ENCODE measurements around the gene ITIH4.

The ITIH4 gene

GRCh38 chr3:52877085-52877484, 46.6 kb upstream of the ITIH4 start:
- TF ChIP-seq USF1 (IDR thresholded peaks at IDR 0.05) (no peak), CREB1 (IDR thresholded peaks at IDR 0.05; ENCODE audit: low read depth) (no peak), FOXM1 (IDR thresholded peaks at IDR 0.05; ENCODE audit: borderline replicate concordance, low read depth) (no peak), TCF12 (IDR thresholded peaks at IDR 0.05; ENCODE audit: low read depth) (no peak), CEBPB (IDR thresholded peaks at IDR 0.05) (no peak), EP300 (IDR thresholded peaks at IDR 0.05; ENCODE audit: borderline replicate concordance) (no peak)

GRCh38 chr3:52874864-52875587, 44.6 kb upstream of the ITIH4 start:
- TF ChIP-seq CREB1 (IDR thresholded peaks at IDR 0.05; ENCODE audit: low read depth): no peak
- TF ChIP-seq ZBTB7A (IDR thresholded peaks at IDR 0.05; ENCODE audit: low read depth): no peak
- no peak for TF ChIP-seq YY1 (IDR thresholded peaks at IDR 0.05; ENCODE audit: low read depth)
- no peak for TF ChIP-seq USF1 (IDR thresholded peaks at IDR 0.05)
- TF ChIP-seq TAF1 (IDR thresholded peaks at IDR 0.05; ENCODE audit: low read depth): no peak
- TF ChIP-seq TEAD4 (IDR thresholded peaks at IDR 0.05): no peak
- TF ChIP-seq EP300 (IDR thresholded peaks at IDR 0.05; ENCODE audit: borderline replicate concordance): no peak
- TF ChIP-seq, protein P1, sequence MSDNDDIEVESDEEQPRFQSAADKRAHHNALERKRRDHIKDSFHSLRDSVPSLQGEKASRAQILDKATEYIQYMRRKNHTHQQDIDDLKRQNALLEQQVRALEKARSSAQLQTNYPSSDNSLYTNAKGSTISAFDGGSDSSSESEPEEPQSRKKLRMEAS (IDR thresholded peaks at IDR 0.05): no peak
- no peak for TF ChIP-seq RAD21 (IDR thresholded peaks at IDR 0.05; ENCODE audit: low read depth)
- TF ChIP-seq, protein P2, sequence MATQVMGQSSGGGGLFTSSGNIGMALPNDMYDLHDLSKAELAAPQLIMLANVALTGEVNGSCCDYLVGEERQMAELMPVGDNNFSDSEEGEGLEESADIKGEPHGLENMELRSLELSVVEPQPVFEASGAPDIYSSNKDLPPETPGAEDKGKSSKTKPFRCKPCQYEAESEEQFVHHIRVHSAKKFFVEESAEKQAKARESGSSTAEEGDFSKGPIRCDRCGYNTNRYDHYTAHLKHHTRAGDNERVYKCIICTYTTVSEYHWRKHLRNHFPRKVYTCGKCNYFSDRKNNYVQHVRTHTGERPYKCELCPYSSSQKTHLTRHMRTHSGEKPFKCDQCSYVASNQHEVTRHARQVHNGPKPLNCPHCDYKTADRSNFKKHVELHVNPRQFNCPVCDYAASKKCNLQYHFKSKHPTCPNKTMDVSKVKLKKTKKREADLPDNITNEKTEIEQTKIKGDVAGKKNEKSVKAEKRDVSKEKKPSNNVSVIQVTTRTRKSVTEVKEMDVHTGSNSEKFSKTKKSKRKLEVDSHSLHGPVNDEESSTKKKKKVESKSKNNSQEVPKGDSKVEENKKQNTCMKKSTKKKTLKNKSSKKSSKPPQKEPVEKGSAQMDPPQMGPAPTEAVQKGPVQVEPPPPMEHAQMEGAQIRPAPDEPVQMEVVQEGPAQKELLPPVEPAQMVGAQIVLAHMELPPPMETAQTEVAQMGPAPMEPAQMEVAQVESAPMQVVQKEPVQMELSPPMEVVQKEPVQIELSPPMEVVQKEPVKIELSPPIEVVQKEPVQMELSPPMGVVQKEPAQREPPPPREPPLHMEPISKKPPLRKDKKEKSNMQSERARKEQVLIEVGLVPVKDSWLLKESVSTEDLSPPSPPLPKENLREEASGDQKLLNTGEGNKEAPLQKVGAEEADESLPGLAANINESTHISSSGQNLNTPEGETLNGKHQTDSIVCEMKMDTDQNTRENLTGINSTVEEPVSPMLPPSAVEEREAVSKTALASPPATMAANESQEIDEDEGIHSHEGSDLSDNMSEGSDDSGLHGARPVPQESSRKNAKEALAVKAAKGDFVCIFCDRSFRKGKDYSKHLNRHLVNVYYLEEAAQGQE (IDR thresholded peaks at IDR 0.05; ENCODE audit: low read depth): no peak
- no peak for TF ChIP-seq EGR1 (IDR thresholded peaks at IDR 0.05)
- no peak for TF ChIP-seq NFIC (IDR thresholded peaks at IDR 0.05)
- TF ChIP-seq TCF12 (IDR thresholded peaks at IDR 0.05; ENCODE audit: low read depth): no peak
- no peak for TF ChIP-seq FOXM1 (IDR thresholded peaks at IDR 0.05; ENCODE audit: borderline replicate concordance, low read depth)
- no peak for TF ChIP-seq CEBPB (IDR thresholded peaks at IDR 0.05)

- TF ChIP-seq ZBTB7A (IDR thresholded peaks at IDR 0.05; ENCODE audit: low read depth): no peak
- TF ChIP-seq FOXM1 (IDR thresholded peaks at IDR 0.05; ENCODE audit: borderline replicate concordance, low read depth): no peak
- no peak for TF ChIP-seq EP300 (IDR thresholded peaks at IDR 0.05; ENCODE audit: borderline replicate concordance)
- TF ChIP-seq USF1 (IDR thresholded peaks at IDR 0.05): no peak
- TF ChIP-seq RAD21 (IDR thresholded peaks at IDR 0.05; ENCODE audit: low read depth): no peak
These were observed 43.8 kb upstream of the ITIH4 start for GRCh38 chr3:52874160-52874701.

DNA sequence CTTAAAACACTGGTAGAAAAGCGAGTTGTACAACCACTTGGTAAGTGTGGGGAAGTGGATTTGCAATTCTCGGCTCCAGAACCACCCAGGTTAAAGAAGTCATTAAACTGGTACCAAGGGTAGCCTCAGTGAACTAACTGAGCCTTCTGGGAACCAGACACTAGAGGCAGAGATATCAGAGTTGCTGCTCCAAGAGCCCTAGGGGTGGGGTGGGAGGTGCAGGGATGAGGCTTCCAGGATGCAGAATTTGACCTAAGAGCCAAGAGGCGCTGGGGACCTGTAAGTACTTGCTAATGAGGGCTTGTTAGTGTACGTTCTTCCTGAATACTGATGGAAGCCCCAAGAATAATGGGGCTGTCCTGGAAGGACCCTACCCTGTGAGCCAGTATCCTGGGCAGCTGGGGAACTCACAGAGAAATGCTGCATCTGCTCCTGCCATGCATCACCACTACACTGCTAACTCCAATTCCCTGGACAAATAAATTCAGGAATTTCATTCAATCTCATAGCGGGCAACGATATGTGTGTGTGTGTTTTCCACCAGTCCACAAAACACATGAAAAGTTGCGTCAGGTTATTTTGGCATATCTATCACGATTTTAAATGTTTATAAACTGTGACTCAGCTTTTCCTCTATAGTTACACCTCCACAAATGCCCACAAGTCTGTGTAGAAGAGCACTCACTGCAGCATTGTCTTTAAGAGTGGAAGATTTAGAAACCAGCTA, 43.1 kb upstream of the ITIH4 start:
- TF ChIP-seq, protein P2 (IDR thresholded peaks at IDR 0.05; ENCODE audit: low read depth): no peak
- no peak for TF ChIP-seq TAF1 (IDR thresholded peaks at IDR 0.05; ENCODE audit: low read depth)
- no peak for TF ChIP-seq YY1 (IDR thresholded peaks at IDR 0.05; ENCODE audit: low read depth)
- no peak for TF ChIP-seq CREB1 (IDR thresholded peaks at IDR 0.05; ENCODE audit: low read depth)
- TF ChIP-seq RAD21 (IDR thresholded peaks at IDR 0.05; ENCODE audit: low read depth): no peak
- no peak for TF ChIP-seq EP300 (IDR thresholded peaks at IDR 0.05; ENCODE audit: borderline replicate concordance)
- no peak for TF ChIP-seq ZBTB7A (IDR thresholded peaks at IDR 0.05; ENCODE audit: low read depth)
- TF ChIP-seq TCF12 (IDR thresholded peaks at IDR 0.05; ENCODE audit: low read depth): no peak
- TF ChIP-seq TEAD4 (IDR thresholded peaks at IDR 0.05): no peak
- TF ChIP-seq USF1 (IDR thresholded peaks at IDR 0.05): no peak
- no peak for TF ChIP-seq FOXM1 (IDR thresholded peaks at IDR 0.05; ENCODE audit: borderline replicate concordance, low read depth)
- no peak for TF ChIP-seq NFIC (IDR thresholded peaks at IDR 0.05)
- TF ChIP-seq, protein P1 (IDR thresholded peaks at IDR 0.05): no peak
- TF ChIP-seq EGR1 (IDR thresholded peaks at IDR 0.05): no peak
- no peak for TF ChIP-seq CEBPB (IDR thresholded peaks at IDR 0.05)

Measured in Ishikawa (cell line).